Choroid plexus epithelial cell (primary cell): ENCODE data around the gene TSPO.

ENCODE experiments used
- DNase-seq: peaks from one replicate; pipeline ENCODE4 v3.0.0-alpha.2; 2010; ENCODE audit warnings: low read depth
- H3K4me3 ChIP-seq: 2 replicates; pipeline ENCODE4 v1.5.1; 2011; ENCODE audit warnings: low read depth, mild to moderate bottlenecking, control low read depth, low read length, moderate library complexity
- TF ChIP-seq, protein P1 (sequence below): conservative IDR thresholded peaks from 2 replicates; pipeline ENCODE4 v1.5.1; 2011; ENCODE audit warnings: low read depth, mild to moderate bottlenecking, control low read depth, inconsistent platforms, low read length, moderate library complexity

The TSPO gene

GRCh38 chr22:43207849-43208702 lies 56.7 kb downstream of the TSPO start:
- TF ChIP-seq, protein P1, sequence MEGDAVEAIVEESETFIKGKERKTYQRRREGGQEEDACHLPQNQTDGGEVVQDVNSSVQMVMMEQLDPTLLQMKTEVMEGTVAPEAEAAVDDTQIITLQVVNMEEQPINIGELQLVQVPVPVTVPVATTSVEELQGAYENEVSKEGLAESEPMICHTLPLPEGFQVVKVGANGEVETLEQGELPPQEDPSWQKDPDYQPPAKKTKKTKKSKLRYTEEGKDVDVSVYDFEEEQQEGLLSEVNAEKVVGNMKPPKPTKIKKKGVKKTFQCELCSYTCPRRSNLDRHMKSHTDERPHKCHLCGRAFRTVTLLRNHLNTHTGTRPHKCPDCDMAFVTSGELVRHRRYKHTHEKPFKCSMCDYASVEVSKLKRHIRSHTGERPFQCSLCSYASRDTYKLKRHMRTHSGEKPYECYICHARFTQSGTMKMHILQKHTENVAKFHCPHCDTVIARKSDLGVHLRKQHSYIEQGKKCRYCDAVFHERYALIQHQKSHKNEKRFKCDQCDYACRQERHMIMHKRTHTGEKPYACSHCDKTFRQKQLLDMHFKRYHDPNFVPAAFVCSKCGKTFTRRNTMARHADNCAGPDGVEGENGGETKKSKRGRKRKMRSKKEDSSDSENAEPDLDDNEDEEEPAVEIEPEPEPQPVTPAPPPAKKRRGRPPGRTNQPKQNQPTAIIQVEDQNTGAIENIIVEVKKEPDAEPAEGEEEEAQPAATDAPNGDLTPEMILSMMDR: no peak
- DNase-seq: no peak
- no peak overlapping the region for H3K4me3 ChIP-seq

GRCh38 chr22:43208703-43209522 lies 57.6 kb downstream of the TSPO start:
- TF ChIP-seq, protein P1: no peak
- DNase-seq: no peak
- no peak overlapping the region for H3K4me3 ChIP-seq

DNA sequence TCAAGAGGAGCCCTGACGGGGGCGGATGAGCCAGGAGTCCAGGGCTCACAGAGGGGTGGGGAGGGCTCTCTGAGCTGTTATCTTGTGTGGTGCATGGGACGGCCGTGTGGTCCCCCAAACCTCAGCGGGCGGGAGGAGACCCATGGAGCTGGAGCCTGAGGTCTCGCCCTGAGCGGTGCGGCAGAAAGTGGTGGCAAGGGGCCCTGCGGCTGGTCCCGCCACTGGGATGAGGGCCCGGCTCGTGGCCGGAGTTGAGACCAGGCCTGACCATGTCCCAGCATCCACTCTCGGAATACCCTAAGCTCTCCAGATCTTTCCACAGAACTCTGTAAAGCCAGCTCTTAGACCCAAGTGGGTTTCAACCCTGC lies 58.1 kb downstream of the TSPO start:
- DNase-seq: no peak
- TF ChIP-seq, protein P1: no peak
- H3K4me3 ChIP-seq: no peak overlapping the region

DNA sequence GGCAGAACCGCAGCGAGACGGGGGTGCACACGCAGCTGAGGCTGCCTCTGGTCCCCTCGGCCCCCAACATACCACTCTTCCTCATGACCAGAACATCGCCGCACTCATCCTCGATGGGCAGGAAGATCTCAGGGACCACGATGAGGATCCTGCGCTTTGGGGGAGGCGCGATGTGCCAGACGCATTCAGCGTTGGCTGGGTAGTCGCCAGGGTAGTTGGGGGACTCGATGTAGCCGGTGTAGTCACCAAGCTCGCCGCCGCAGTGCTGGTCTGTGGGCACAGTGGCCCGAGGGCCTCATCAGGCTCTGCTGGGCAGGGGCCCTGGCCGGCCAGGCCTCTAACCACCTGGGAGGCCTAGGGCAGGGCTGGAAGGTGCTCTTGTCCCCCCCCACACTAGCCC lies 58.6 kb downstream of the TSPO start:
- DNase-seq: no peak

GRCh38 chr22:43210631-43211515 lies 59.5 kb downstream of the TSPO start:
- DNase-seq: no peak
- TF ChIP-seq, protein P1: no peak
- H3K4me3 ChIP-seq: no peak overlapping the region

More for the DNA sequence above, 58.6 kb downstream of the TSPO start:
- H3K4me3 ChIP-seq: no peak overlapping the region
- TF ChIP-seq, protein P1: no peak

DNA sequence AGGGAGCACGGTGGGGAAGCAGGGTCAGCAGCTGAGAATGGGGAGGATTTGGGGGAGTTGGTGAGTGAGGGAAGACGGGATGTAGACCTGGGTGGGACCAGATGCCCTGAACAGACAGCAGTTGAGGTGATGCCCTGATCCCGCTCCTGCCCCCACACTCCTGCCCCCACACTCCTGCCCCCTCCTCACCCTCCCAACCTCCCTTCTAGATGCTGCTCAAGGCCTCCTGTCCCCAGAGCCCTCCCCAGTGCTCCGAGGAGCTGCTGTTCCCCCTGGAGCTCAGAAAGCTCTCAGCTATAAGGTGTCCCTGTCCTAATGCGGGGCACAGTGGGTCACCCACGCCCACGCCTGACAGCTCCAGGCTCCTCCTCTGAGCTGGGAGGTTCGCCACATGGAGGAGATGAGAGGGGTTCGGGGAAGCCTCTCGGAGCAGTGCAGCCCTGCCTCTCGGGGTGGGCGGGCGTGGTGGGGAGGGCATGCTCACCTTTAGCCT lies 60.6 kb downstream of the TSPO start:
- DNase-seq: no peak
- TF ChIP-seq, protein P1: no peak
- H3K4me3 ChIP-seq: no peak overlapping the region
